Mesodermal cell (in vitro differentiated cells): Measurements from ENCODE around the gene DDX20.

Experiments used
- H3K27ac ChIP-seq: 2 replicates; pipeline ENCODE4 v1.7.0; 2013; ENCODE audit warnings: mild to moderate bottlenecking, low read depth, low read length, moderate library complexity; ENCODE audit not compliant: severe bottlenecking
- H3K36me3 ChIP-seq: 2 replicates; pipeline ENCODE4 v1.7.1; 2013; ENCODE audit warnings: mild to moderate bottlenecking, low read length, moderate library complexity; ENCODE audit not compliant: control insufficient read depth, insufficient read depth
- H3K4me1 ChIP-seq: one replicate; pipeline ENCODE4 v1.7.1; 2013; ENCODE audit warnings: mild to moderate bottlenecking, low read length; ENCODE audit not compliant: insufficient read depth, control insufficient read depth, poor library complexity, severe bottlenecking
- H3K4me3 ChIP-seq: 2 replicates; pipeline ENCODE4 v1.7.0; 2013; ENCODE audit warnings: low read length, control low read depth, mild to moderate bottlenecking; ENCODE audit not compliant: insufficient read depth, poor library complexity, severe bottlenecking; ENCODE audit errors: extremely low read depth
- H3K9me3 ChIP-seq: 2 replicates; pipeline ENCODE4 v1.7.1; 2013; ENCODE audit warnings: mild to moderate bottlenecking, low read length, moderate library complexity; ENCODE audit not compliant: control insufficient read depth
- WGBS, 2 experiments: methylation state at CpG; one replicate each; pipeline ENCODE4 v1.1.5; 2013; ENCODE audit warnings: missing lambda C conversion rate in 2 of 2; ENCODE audit not compliant: insufficient coverage in 2 of 2; 5-methylcytosine and 5-hydroxymethylcytosine counted together

DDX20 gene

GRCh38 chr1:111811891-111812290 is 56.2 kb downstream of the DDX20 start:
- H3K36me3 ChIP-seq = no peaks in the 10 kb centered on the region
- no peak overlapping the region for H3K4me3 ChIP-seq
- no peaks in the 10 kb centered on the region for H3K4me1 ChIP-seq
- no peaks in the 10 kb centered on the region for H3K9me3 ChIP-seq
- WGBS, 2 experiments = 82 to 83% methylated on average over 6 to 9 of the region's 10 CpGs
- no peak overlapping the region for H3K27ac ChIP-seq

- Histone ChIP-seq H3K27ac (no peak overlapping the region), H3K9me3 (no peaks in the 10 kb centered on the region), H3K4me3 (no peak overlapping the region), H3K4me1 (no peaks in the 10 kb centered on the region), H3K36me3 (no peaks in the 10 kb centered on the region)
- 100% methylated on average over 4 of the region's 4 CpGs for WGBS, 2 experiments
Observed at GRCh38 chr1:111812306-111812705, 56.6 kb downstream of the DDX20 start.

- Histone ChIP-seq H3K4me1 (no peaks in the 10 kb centered on the region), H3K36me3 (no peaks in the 10 kb centered on the region), H3K9me3 (no peaks in the 10 kb centered on the region), H3K27ac (no peak overlapping the region), H3K4me3 (no peak overlapping the region)
- 68% methylated on average over 13 to 16 of the region's 16 CpGs for WGBS, 2 experiments
Observed at GRCh38 chr1:111813440-111814304, 58.0 kb downstream of the DDX20 start.

GRCh38 chr1:111814305-111814628 is 58.6 kb downstream of the DDX20 start:
- Histone ChIP-seq H3K4me1 (no peaks in the 10 kb centered on the region), H3K9me3 (no peaks in the 10 kb centered on the region), H3K4me3 (no peak overlapping the region), H3K36me3 (no peaks in the 10 kb centered on the region), H3K27ac (no peak overlapping the region)
- 95 to 96% methylated on average over 7 to 9 of the region's 9 CpGs for WGBS, 2 experiments

GRCh38 chr1:111814642-111815041 is 58.9 kb downstream of the DDX20 start:
- Histone ChIP-seq H3K36me3 (no peaks in the 10 kb centered on the region), H3K4me1 (no peaks in the 10 kb centered on the region), H3K27ac (no peak overlapping the region), H3K4me3 (no peak overlapping the region), H3K9me3 (no peaks in the 10 kb centered on the region)
- WGBS, 2 experiments = 79% methylated on average over 3 of the region's 3 CpGs; no CpG with 5 or more reads in 1 of the 2 experiments
